Epidermal melanocyte (primary cell): ENCODE data around the gene SDSL.

Source experiments
- DNase-seq: peaks from one replicate; pipeline ENCODE4 v3.0.0; 2011; ENCODE audit warnings: low spot score; ENCODE audit not compliant: insufficient read length

The SDSL gene

DNA sequence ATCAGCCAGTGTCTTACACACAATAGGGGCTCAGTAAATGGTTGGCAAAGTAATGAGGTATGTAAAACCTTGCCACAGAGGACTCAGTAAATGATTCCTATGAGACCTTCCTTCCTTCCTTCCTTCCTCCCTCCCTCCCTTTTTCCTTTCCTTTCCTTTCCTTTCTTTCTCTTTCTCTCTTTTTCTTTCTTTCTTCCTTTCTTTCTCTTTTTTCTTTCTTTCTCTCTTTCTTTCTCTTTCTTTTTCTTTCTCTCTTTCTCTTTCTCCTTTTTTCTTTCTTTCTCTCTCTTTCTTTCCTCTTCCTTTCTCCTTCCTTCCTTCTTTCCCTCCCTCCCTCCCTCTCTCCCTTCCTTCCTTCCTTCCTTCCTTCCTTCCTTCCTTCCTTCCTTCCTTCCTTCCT, 26.0 kb upstream of the SDSL start:
- DNase-seq, result no peak

DNA sequence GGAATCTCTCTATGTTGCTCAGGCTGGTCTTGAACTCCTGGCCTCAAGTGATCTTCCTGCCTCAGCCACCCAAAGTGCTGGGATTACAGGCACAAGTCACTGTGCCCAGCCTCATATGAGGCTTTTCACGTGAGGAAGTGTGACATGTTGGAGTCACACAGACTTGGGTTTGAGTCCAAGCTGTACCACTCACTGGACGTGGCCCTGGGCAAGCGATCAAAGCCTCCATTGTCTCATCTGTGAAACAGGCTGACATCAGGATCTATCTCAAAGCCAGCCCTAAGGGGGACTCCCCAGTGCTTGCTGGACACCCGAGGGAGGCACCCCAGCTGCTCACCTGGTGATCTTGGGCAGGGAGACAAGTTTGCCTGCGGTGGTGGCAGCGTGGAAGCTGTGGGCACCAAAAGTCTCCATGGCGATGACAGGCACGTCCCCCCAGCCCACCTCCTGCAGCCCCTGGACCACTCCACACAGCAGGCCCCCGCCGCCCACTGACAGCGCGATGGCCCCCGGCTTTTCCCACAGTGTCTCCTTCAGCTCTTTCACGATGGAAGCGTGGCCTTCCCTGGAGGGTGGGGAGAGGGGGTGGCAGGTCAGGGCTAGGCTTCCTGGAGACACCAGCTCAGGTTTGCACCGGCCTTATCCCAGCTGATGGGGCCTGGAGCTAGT, 25.2 kb upstream of the SDSL start:
- no peak for DNase-seq

DNA sequence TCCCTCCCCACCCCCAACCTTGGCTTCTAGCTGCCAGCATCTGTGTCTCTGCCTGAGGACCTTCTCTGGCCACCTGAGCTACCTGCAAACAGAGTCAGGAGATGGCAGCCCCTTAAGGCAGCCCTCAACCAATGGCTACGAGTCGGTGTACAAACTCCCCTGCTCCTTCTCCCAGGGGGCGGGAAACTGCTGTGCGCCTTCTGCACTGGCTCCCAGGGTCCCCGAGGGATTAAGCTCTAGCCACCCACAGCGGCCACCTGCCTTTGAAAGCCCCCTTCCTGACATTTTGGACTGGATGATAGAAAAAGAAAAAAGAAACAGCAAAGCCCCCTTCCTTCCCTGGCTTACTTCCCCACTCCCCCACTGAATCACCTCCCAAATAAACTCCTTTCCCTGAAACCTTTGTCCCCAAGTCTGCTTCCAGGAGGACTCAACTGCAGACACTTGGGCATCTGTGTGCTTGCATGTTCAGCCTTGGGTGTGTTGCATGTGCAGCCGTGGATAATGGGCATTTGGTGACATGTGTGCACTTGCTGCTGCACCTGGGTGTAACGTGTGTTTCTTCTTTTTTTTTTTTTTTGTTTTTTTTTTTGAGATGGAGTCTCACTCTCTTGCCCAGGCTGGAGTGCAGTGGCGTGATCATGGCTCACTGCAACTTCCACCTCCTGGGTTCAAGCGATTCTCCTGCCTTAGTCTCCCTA, 24.5 kb upstream of the SDSL start:
- DNase-seq, result no peak

DNA sequence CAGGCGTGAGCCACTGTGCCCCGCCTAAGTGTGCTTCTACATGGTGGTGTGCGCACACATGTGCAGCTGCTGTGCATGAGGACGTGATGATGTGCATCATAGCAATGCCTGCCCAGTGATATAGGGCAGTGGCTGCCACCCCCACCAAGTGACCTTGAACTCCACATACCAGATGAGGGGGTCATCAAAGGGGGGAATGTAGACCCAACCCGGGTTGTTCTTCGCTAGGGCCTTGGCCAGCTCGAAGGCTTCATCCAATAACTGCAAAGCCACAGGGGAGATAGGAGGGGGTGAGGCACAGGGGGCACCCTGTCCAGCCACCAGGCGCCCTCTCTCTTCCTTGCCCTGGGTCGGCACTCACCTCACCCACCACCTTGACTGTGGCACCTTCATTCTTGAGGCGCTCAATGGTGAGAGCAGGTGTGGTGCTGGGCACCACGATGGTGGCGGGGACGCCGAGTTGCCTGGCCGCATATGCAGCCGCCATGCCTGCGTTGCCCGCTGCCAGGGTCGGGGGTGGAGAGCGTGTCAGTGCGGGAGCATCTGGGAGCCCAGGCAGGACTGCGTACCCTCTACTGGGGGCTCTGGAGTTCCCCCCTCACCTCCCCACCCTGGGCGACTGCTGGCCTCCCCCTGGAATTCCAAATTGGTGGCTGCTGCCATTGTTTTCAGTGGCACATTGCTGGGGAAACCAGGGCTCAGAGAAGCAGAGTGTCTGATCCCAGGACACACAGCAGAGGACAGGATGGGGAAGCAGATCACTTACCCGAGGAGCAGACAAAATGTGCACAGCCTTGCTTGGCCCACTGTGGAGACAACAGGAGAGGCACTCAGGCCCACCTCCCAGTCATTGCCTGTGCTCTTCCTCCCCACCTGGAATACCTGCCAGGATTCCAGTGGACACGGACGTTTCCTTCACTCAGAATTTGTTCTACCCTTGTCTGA, 23.6 kb upstream of the SDSL start:
- no peak for DNase-seq

DNA sequence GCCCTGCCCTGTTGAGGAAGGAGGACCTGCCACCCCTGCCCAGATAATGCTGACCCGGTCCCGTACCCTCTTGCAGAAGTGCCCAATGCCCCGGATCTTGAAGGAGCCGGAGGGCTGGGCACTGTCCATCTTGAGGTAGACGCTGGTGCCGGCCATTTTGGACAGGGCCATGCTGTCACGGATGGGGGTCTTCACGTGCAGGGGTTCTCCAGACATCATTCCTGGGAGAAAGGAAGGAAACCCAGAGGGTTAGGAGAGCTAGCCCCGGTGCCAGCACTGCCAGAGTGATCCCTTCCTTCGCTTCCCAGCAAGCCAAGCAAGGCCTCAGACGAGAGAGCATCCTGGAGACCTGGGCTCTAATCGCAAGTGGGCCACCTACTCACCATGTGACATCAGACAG, 22.7 kb upstream of the SDSL start:
- DNase-seq, result no peak

DNA sequence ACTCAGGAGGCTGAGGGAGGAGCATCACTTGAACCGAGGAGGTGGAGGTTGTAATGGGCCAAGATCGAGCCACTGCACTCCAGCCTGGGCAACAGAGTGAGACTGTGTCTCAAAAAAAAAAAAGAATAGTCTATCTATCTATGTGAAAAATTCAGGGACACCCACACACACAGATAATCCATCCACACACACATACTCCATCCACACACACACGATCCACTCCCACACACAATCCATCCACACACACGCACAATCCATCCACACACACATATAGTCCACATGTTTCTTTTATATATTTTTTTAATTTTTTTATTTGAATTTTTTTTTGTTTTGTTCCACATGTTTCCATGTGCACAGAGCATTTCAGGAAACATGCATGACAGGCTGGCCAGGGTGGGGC, 21.8 kb upstream of the SDSL start:
- DNase-seq, result no peak

DNA sequence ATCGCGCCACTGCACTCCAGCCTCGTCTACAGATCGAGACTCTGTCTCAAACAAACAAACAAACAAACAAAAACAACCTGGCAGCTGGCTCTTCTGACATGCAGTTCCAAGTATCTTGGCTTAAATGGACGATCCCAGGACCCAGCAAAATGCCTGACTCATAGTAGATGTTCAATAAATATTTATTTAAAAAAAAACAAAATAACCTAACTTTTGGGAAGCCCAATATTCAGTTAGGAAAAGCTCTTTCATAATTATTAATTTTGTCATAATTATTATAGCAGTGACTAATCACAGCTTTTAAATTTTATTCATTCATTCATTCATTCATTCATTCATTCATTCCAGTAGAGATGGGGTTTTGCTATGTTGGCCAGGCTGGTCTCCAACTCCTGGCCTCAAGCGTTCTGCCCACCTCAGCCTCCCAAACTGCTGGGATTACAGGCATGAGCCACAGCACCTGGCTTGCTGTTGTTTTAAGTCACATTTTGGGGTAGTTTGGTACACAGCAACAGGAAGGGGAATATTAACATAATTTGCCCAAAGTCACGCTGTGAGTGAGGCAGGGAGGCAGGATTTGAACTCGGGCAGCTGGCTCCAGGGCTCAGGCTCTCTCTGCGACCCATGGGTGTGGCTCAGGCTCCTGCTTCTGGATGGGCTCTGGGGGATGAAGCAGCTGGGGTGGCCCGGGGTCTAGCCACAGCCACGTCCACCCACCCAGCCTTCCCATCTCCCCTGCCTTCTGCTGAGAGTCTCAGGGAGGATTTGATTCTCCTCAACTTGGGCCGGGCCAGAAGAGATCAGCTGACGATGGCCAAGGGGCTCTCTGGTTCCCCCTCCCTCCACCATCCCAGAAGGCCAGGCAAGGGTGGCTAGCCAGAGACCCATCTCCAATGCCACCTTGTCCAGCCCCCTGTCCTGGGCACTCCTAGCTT, 20.8 kb upstream of the SDSL start:
- no peak for DNase-seq

DNA sequence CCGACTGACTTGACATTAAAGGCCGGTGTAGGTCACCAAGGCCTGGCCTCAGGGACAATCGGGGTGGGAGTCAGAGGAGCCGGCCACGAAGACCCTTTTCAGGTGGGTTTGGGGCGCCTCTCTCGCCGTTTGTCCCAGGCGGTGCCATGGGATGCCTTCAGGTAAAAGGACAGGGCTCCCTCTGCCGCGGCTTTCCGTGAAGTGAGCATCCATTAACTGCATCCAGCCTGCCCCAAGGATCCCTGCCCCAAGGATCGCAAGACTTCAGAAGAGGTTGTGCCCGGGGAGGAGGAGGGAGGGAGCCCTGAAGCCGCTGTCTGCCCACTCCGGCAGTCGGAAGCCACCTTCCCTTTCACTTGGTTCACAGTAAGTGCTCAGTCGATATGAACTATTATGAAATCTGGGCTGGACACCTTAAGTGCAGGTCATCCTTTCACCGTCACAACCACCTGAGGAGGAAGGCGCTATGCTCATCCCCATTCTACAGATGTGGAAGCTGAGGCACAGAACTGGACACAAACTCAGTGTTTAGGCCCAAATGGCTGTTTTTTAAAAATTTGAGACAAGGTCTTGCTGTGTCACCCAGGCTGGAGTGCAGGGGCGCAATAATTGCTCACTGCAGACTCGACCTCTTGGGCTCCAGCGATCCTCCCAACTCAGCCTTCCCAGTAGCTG, 19.5 kb upstream of the SDSL start:
- DNase-seq, result no peak

DNA sequence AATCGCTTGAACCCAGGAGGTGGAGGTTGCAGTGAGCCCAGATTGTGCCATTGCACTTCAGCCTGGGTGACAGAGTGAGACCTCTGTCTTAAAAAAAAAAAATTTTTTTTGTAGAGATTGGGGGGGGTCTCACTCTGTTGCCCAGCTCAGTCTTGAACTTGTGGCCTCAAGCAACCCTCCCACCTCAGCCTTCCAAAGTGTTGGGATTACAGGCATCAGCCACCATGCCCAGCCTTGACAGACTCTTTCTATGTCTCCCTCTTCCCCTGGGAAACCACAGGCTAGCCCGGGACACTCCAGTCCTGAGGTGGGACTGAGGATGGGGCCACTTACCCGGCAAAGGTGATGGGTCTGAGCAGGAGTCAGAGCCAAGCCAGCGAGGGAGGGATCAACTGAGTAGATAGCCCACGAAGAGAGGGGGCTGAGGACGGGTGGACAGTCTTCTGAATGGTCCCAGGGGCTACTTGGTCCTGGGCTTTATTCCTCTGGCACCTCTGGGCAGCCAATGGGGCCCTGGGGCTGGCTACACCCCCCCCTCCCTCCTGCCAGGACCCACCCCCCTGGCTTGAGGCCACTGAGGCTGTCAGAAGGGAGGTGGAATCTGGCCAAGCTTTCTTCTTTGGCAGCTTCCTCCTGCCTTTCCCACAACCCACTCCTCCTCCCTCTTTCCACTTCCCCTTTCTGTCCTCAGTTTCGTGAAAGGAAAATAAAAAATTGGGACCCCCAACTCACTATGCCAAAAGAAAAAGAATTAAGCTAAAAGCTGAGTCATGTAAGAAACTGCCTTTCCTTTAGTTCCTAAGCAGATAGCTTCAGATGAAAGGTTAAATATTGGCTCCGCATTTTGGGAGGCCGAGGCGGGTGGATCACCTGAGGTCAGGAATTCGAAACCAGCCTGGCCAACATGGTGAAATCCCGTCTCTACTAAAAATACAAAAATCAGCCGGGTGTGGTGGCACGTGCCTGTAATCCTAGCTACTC, 18.5 kb upstream of the SDSL start, which contains the start of gene SDS:
SDS (minus strand) TSS at position 453 of the 981 bp plus-strand sequence. CDS start 4,179 bp downstream, outside the sequence.
- DNase-seq, result no peak

DNA sequence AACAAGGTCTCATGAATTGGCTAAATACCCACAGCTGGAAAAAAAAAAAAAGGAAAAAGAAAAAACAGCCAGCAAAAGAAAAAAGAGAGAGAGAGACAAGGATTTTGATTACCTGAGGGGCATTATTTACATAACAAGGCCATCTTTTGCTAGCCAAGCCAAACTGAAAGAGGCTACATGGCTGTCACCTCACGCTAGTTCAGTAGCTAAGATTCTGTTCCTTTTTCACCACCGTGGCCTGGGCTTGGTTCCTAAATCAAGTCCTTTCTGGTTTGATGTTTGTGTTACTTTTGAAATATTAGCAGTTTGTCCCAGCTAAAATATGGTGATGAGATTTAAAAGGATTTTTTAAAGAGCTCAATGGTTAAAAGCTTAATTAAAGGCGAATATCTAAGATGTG, 16.5 kb upstream of the SDSL start:
- DNase-seq, result no peak

DNA sequence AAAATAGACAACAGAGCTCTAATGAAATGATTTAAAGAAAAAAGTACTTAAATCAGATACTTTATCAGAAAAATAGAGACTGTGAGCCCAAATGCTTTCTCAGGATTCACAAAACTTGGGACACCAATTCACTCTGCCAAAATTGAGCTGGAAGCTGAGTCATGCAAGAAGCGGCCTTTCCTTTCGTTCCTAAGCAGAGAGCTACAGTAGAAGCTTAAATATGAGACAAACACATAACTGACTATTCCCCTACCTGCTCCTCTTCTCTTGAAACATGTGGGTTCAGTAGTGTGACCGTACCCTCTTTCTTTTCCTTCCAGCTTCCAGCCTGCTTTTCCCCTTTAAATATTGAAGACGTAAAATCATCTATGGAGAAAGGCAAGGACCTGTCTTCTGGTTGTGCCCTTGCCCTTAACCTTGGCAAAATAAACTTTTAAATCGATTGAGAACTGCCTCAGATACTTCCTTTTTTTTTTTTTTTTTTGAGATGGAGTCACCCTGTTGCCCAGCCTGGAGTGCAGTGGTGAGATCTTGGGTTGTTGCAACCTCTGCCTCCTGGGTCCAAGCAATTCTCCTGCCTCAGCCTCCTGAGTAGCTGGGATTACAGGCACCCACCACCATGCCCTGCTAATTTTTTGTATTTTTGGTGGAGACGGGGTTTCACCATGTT, 14.1 kb upstream of the SDSL start:
- DNase-seq, result no peak

DNA sequence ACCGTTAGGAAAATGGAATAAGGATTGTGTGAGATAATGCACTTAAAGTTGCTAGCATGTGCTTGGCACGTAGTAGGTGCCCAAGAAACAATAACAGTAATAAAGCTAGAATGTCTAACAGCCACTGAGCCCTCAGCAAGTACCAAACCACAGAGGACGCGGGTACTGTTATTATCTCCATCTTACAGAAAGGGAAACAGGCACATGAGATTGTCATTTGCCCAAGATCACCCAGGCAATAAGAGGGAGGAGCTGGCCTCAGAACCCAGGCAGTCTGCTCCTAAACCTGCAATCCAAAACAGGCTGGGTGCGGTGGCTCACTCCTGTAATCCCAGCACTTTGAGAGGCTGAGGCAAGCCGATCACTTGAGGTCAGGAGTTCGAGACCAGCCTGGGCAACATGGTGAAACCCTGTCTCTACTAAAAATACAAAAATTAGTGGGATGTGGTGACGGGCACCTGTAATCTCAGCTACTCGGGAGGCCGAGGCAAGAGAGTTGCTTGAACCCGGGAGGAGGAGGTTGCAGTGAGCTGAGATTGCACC, 13.4 kb upstream of the SDSL start:
- no peak for DNase-seq

DNA sequence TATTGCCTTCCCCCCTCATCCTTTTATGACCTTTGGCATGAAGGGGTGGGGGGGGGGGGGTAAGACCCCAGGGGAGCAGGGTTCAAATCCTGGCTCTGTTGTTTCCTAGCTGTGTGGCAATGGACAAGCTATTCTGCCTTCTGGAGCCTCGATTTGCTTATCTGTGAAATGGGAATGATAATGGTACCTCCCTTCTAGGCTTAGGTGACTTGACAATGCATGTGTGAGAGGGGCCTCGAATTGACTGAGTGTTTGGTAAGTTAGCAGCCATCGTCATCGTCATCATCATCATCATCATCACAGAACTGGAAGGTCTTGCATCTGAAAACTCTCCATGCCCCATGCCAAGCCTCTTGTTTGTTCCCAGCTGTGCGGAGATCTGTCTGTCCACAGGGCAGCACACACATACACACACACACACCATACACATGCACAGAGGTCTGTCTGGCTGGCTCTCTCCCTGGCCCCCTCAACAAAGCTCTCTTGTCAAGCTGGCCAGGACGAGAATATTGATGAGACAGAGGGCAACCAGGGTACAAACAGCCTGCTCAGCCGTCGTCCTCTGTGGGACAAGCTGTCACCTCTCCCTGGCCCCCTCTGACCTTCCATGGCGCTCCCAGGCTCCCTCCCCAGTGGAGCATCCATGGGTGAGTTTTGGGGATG, 12.6 kb upstream of the SDSL start:
- DNase-seq, result no peak

DNA sequence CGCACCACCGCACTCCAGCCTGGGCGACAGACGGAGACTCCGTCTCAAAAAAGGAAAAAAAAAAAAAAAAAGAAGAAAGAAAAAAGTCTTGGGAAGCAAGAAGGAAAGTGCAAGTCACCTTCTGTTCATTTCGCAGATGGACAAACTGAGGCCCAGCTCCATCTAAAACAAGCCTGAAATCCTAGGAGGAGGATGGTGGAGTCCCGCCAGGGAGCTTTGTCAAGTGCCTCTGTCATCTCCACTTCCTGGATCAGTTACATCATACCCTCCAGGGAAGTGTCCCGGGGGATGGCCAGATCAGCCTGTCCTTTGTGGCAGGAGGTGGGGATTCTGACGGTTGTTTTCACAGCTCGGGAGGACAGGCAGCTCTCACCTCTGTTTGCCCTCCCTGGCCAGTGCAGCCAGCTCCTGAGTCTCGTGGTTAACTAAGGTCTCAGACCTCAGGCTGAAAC, 8.7 kb upstream of the SDSL start:
- no peak for DNase-seq

DNA sequence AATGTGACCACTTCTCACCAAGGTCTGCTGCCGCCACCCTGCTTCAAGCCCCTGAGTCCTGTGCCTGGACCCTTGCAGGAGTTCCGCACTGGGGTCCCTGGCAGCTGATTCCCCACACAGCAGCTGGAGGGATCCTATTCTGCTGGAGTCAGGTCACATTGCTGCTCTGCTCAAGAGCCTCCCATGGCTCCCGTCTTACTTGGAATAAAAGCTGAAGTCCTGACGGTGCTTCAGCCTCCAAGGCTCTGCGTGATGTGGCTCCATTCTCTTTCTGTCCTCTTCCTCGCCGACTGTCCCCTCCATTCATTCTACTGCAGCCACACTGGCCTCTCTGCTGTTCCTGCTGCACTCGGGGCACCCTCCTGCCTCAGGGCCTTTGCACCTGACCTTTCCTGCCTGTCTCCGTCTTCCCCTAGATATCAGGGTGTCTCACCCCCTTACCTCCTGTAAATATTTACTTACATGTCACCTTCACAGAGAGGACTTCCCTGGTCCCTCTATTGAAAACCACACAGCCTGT, 7.6 kb upstream of the SDSL start:
- no peak for DNase-seq

DNA sequence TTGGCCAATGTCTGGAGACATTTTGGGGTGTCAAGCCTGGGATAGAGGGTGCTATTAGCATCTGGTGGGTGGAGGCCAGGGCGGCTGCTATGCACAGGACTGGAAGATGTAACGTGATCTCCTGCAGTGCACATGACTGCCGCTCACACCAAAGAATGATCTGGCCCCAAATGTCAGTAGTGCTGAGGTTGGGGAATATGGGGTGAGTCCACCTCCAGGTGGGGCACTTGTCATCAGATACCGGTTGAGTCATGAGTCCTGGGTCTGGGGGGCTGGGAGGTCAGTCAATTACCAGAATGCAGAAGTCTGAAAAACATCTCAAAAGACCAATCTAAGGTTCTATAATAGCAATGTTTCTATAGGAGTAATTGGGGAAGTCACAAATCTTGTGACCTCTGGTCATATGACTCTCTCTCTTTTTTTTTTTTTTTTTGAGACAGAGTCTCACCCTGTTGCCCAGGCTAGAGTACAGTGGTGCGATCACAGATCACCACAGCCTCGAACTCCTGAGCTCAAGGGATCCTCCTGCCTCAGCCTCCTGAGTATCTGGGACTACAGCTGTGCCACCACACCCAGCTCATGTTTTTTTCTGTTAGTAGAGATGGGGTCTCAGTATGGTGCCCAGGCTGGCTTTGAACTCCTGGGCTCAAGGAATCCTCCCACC, 6.0 kb upstream of the SDSL start:
- no peak for DNase-seq
